Stimulated activated CD4-positive, alpha-beta T cell treated with anti-CD3 and anti-CD28 coated beads, Interleukin-1b, Interleukin-23, amount 100 ng/mL, for 4 hours (primary cell): Measurements from ENCODE around the gene RDX.
"Not testable (repeated sequence)": the region's sequence is repeated elsewhere in the genome, so short reads cannot be mapped to it uniquely, and the experiment has no call there.

Experiments
- DNase-seq, 2 donors: peaks; one replicate each; pipeline ENCODE4 v3.0.0-alpha.2; 2020; ENCODE audit warnings: low read depth in 2 of 2

RDX gene

GRCh38 chr11:110200241-110200640 lies 96.2 kb downstream of the RDX start:
- DNase-seq, result no peak

- no peak for DNase-seq
These were observed 97.0 kb downstream of the RDX start for GRCh38 chr11:110199184-110199981.

- no peak for DNase-seq
These were observed 98.2 kb downstream of the RDX start for GRCh38 chr11:110198031-110198729.

- DNase-seq, result no peak
These were observed 99.5 kb downstream of the RDX start for GRCh38 chr11:110196884-110197420.

GRCh38 chr11:110196241-110196754 lies 100.1 kb downstream of the RDX start:
- DNase-seq, result no peak

- DNase-seq, result not testable (repeated sequence)
These were observed 102.1 kb downstream of the RDX start for GRCh38 chr11:110194211-110194766.

GRCh38 chr11:110192604-110193282 lies 103.7 kb downstream of the RDX start:
- not testable (repeated sequence) for DNase-seq

GRCh38 chr11:110190885-110191284 lies 105.5 kb downstream of the RDX start:
- no peak for DNase-seq

- DNase-seq, result no peak
These were observed 108.7 kb downstream of the RDX start for GRCh38 chr11:110187731-110188130.

- no peak for DNase-seq
These were observed 109.5 kb downstream of the RDX start for GRCh38 chr11:110186867-110187266.

GRCh38 chr11:110186456-110186855 lies 110.0 kb downstream of the RDX start:
- no peak for DNase-seq

GRCh38 chr11:110185599-110185998 lies 110.8 kb downstream of the RDX start:
- DNase-seq, result no peak

- DNase-seq, result no peak
These were observed 111.3 kb downstream of the RDX start for GRCh38 chr11:110185121-110185591.

- no peak for DNase-seq
These were observed 112.0 kb downstream of the RDX start for GRCh38 chr11:110184456-110184855.

GRCh38 chr11:110182886-110183285 lies 113.5 kb downstream of the RDX start:
- no peak for DNase-seq

GRCh38 chr11:110179064-110179463 lies 117.3 kb downstream of the RDX start:
- no peak for DNase-seq

- DNase-seq, result no peak
These were observed 119.3 kb downstream of the RDX start for GRCh38 chr11:110177086-110177456.

- DNase-seq, result no peak
These were observed 119.9 kb downstream of the RDX start for GRCh38 chr11:110176366-110177085.

- no peak for DNase-seq
These were observed 121.6 kb downstream of the RDX start for GRCh38 chr11:110174645-110175310.
